Measurements from ENCODE around the gene NDUFAF4. TPM values are rescaled to one million over a fixed set of nuclear protein-coding genes. Genes with fewer than 3 reads are reported as not detected.
A peak's percentile ranks its signal among the peaks of the same experiment; 100 is the strongest.

Gene NDUFAF4
- total RNA-seq (2014; rRNA removed; shearing (Covaris generic)), result 43.1 and 69.3 TPM in 2 replicates

- peak; percentile 82 for DNase-seq (ENCODE audit: low spot score)
These were observed at the start of gene NDUFAF4 for GRCh38 chr6:96897396-96898240. NDUFAF4 (minus strand) TSS chr6:96897891; CDS start chr6:96897801, 90 bp downstream.

DNA sequence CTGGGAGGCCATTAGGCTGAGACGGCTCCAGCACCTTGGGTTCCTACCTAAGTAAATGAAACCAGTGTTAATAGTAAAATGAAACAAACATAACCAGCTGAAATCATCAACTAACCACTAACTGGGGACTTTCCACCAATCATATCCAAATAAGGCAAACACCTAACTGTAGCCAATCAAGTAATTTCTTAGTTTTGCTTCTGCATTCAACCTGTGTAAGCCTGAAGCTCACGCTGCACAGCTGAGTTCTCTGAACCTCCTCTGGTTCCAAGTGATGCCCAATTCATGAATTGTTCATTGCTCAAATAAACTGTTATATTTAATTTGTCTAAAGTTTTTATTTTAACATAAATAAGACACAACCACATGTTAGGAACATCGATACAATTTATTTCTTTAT lies 49.4 kb upstream of the NDUFAF4 start:
- DNase-seq (ENCODE audit: low spot score), result no peak

- no peak for DNase-seq (ENCODE audit: low spot score)
These were observed 46.0 kb upstream of the NDUFAF4 start for GRCh38 chr6:96943555-96944215.

GRCh38 chr6:96942676-96943075 lies 45.0 kb upstream of the NDUFAF4 start:
- DNase-seq (ENCODE audit: low spot score), result no peak

DNA sequence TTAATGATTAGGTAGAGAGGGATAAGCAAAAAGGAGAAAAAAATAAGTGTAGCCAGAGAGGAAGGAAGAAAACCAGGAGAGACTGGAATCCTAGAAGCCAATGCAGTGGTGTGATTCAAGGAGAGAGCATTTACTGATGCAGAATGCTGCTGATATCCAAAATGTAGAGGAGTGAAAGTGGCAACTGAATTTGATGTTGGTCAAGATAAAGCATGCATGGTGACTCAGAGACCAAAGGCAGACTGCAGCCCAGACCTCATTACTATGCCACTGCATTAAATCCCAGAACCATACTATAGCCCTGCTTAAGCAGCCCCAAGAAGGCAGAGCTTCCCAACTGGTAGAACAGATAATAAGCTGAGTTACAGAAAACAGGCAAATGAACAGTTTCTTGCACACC lies 42.6 kb upstream of the NDUFAF4 start:
- no peak for DNase-seq (ENCODE audit: low spot score)

DNA sequence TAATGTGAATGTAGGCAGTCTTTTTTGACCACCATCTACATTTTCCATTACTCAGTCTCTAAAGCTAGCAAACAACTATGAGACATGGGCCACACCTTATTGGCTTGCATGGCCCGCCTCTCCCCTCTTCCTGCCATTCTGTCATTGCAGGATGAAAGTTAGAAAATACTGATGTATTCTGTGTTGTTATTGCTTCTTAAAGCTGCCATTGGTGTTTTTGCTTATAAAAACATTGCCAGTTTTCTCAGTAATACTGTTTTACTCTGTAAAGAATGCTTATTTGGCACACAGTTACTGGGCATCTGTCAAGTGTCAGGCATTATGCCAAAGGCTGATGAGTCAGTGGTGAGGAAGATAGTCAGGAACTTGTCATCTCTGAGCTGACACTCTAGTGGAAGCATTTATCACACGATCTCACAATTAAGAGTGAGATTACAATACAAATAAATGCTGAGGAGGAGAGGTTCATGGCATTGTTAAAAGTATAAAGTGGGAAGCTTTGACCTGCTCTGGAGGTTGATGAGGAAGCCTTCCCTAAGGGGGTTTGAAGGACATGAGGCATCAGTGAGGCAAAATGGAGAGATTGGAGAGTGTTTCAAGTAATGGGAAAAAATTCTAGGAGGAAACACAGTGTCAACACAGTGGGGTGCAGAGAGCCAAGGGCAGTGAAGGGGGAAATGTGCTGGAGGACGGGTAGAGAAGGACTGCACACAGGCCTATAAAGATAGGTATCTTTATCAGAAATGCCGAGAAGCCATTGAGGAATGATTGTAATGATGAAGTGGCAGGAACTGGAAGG lies 41.5 kb upstream of the NDUFAF4 start:
- peak; percentile 8 for DNase-seq (ENCODE audit: low spot score)

DNA sequence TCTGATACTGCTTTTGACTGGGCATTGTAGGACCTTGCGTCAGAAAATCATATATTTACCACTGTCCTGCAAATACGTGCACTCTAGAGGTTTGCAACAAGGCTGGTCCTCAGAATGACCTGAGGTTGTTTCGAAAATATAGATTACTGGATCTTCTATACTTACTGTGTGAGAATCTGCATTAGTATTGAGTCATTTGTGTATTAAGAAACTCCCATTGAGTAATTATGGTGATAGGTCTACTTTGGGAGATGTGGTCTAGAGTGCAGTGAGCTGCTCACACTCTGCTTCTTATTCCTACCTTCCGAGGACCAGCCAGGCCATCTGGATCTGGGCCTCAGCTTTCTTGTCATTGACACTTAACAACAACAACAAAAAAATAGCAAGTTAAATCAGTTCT lies 36.4 kb upstream of the NDUFAF4 start:
- DNase-seq (ENCODE audit: low spot score), result no peak

- no peak for DNase-seq (ENCODE audit: low spot score)
These were observed 33.5 kb upstream of the NDUFAF4 start for GRCh38 chr6:96931198-96931597.

DNA sequence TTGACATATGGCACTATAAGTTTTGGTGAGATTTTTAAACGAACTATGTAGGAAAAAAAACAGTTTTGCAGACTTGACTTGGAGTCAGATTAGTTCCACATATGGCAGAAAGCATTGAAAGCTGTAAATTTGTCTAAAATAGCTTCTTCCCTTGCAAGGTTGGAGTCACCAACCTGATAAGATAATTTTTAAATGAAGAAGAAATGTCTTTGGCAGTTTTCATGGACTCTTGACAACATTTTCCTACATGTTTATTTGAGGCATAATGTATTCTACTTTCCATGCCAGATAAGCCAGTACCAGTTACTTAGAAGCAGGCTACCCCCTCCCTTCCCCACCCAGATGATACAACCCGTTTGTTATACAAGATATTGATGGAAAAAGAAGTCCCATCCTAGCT lies 32.0 kb upstream of the NDUFAF4 start:
- no peak for DNase-seq (ENCODE audit: low spot score)

DNA sequence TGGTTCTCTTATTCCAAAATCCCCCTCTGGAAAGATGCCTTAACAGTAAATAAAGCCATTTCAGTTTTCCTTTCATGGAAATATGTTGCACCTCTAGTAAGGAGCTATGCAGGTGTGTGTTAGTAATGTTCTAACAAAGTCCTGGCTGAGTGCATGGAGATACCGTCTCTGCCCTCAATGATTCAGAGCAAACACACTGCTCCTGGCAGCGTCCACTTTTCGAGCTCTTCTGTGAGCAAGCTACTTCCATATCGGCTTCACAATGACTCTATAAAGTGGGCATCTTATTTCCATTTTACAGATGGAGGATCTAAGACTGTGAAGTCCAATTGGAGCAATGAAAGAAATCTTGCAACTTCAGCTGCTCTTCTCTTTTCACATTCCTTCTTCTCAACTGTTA lies 30.0 kb upstream of the NDUFAF4 start:
- DNase-seq (ENCODE audit: low spot score), result no peak

DNA sequence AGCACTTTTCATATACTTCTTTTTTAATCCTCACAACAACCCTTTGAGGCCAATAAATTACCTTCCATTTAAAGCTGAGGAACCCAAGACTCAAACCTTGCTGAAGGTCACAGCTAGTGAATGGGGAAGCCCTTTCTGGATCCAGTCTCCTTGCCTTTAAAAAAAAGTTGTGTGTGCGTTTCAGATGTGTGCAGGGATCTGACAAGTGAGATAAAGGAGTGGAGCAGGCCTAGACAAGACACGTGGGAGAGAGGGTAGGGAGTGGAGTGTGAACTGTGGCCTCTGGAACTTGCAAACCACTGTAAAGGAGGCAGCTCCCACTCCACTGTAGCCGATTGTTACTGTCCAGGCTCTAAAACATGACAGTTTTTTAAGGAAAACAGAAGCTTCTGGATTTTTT lies 28.7 kb upstream of the NDUFAF4 start:
- DNase-seq (ENCODE audit: low spot score), result no peak

GRCh38 chr6:96925290-96925687 lies 27.6 kb upstream of the NDUFAF4 start:
- DNase-seq (ENCODE audit: low spot score), result no peak

DNA sequence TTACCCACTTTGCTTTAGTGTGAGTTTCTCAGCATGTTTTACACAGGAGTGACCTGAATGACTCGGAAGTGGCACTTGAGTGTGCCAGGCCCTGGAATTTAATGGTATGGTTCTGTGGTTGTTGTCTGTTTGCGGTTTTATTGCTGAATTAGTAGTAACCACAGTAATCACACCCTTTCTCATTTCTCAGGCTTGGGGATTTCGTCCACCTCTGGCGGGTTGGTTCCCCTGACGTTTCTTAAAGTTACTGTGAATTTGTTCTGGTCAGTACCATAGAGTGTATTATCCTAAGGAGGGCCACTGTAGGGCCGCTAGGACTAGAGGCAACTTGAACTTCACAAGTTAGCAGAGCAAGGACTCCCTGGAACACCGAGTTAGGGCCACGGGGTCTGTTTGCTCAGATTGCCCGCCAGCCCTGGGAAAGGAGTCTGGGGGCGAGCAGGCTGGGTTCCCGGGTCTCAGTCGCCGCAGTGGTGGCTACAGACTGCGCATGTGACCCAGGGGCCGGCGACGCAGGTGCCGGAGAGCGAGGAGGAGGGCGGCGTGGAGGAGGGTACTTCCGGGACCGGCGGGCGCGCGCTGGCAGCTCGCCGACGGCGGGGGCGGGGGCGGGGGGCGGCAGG lies 26.3 kb upstream of the NDUFAF4 start:
- no peak for DNase-seq (ENCODE audit: low spot score)

DNA sequence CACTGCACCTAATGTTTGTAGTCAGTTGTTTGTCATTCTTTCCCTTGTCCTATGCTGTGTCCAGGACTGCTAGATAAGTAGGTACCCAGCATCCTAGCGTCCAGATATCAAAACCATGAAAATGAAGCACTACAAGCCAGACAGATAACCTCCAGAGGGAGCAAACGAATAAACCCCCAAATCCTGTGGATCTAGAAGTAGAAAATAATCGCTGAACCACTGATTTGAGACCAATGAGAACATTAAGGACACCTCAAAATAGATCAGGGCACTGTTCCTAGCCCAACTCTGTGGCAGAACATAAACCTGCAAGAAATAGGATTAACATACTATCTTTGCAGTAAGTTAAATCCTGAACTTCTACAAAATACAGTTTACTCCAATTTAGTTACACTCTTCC lies 25.7 kb upstream of the NDUFAF4 start:
- DNase-seq (ENCODE audit: low spot score), result no peak

DNA sequence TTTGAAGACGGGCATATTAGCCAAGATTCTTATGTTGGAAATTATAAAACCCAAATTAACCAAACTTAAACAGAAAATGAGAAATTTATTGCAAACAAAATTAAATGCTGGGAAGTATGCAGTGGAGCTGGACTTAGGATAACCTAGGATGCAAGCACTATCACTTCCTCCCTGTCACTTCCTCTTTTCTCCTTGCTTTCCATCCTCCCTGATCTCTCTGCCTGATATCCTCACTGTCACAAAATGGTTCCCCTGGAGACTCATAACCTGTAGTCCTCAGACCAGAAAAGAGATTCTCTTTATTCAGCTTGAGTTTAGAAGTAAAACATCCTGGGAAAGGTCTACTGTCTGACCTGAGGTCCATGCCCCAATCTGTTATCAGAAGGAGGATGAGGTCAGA lies 19.4 kb upstream of the NDUFAF4 start:
- no peak for DNase-seq (ENCODE audit: low spot score)

DNA sequence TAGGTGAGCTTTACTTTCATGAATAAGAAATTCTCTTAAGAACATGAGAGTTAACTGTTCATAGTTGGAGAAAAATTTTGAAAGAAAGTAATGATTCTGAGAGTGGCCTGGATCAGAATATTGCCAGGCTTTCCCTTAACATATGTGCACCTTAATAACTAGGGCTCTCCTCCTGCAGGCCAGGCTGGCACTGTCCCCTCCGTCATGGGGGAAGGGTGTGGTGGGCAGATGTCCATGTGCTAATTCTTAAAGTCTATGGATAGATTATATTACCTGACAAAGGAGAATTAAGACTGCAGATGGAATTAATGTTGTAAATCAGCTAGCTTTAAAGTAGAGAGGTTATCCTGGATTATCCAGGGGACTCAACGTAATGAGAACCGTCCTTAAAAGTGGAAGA lies 15.9 kb upstream of the NDUFAF4 start:
- no peak for DNase-seq (ENCODE audit: low spot score)

DNA sequence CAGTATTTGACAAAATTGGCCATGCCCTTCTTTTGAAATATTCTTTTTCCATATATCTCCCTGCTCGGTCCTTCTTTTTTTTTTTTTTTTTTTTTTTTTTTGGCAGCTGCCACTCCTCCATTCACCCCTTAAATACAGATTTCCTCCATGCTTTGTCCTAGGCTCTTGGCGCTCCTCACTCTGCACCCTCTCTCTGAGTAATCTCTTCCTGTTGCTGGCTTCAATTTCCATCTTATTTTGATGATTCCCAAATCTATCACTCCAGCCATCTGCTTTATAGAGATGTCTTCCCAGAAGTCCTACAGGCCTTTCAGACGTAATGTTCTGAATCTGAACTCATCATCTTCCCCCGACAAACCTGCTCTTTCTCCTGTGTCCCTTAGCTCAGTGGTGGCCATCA lies 14.1 kb upstream of the NDUFAF4 start:
- DNase-seq (ENCODE audit: low spot score), result no peak

DNA sequence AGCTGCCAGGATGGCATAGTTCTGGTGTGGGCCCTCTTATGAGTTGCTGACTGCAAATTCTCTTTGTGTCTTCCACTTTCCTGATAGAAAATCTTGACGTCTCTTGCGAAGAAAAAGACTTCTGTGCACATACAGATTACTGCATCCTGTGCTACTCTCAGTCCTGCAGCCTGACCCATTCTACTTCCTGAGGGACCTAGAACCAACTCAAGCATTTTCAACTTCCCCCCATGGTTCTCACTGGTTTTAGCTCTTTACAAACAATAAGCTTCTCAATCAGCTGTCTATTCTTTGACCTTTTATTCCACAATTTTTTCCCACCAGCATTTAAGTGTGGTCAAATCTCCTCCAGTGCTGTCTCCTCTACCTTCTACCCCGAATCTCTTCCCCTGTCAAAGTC lies 13.5 kb upstream of the NDUFAF4 start:
- no peak for DNase-seq (ENCODE audit: low spot score)

DNA sequence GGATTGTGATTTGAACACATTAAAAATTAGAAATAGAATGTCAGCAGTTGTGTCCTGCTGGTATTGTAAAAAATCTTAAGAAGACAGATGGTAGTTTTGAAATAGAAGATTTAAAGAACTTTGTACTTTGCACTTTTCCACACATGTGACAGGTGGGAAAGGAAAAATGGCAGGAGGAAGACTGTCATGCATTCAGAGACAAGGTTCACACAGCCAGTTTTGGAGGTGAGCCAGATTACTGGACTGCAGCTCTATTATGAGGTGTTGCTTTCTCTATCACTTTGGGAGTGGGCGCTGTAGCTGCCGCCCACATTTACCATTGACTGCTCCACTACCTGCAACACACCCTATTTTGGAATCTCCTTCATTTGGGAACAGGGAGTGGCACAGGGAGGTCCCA lies 12.1 kb upstream of the NDUFAF4 start:
- no peak for DNase-seq (ENCODE audit: low spot score)

GRCh38 chr6:96907498-96907897 lies 9.8 kb upstream of the NDUFAF4 start:
- DNase-seq (ENCODE audit: low spot score), result no peak

DNA sequence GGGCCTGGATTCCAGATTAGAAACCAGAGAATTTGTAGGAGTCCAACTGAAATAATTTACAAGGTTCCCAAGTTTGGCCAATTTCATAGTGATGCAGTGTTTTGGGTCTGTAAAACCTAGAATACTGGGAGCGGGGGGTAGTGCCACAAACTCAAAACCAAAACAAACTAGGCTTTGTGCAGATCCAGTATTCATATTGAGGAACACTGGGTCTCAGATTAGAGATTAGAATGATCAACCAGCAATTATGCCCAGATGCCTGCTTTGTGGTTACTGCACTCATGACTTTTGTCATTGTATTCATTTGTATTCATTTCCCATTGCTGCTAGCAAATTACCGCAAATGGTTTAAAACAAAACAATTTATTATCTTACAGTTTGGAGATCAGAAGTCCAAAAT lies 3.2 kb upstream of the NDUFAF4 start:
- no peak for DNase-seq (ENCODE audit: low spot score)

DNA sequence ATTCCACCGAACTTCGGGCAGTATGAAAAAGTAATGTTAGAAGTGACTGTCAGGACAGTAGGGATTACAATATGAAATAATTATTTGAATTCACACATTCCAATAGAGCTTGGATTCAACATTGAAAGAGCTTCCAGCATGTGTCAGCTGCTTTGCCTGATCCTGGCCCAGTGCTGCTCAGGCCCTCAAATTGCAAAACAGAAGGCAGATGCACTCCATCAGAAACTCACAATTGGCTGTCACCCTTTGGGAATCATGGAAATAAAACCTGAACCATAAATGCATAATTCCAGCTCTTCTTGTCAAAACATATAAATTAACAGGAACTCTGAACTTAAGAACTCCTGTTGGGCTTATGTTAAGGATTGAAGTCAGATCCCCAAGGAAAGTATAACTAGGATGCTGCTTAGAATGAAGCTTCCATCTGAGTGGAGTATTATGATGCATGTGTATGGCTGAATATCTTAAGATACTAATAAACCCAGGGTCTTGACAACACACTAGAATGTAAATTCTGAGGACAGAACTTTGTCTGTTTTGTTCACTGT lies 1.8 kb upstream of the NDUFAF4 start:
- no peak for DNase-seq (ENCODE audit: low spot score)
